Measurements from ENCODE around the gene KLHL29. TPM values are rescaled to one million over a fixed set of nuclear protein-coding genes. Genes with fewer than 3 reads are reported as not detected.

Gene KLHL29
- total RNA-seq, 1 experiment from 2014 or later: 2.4 TPM

DNA sequence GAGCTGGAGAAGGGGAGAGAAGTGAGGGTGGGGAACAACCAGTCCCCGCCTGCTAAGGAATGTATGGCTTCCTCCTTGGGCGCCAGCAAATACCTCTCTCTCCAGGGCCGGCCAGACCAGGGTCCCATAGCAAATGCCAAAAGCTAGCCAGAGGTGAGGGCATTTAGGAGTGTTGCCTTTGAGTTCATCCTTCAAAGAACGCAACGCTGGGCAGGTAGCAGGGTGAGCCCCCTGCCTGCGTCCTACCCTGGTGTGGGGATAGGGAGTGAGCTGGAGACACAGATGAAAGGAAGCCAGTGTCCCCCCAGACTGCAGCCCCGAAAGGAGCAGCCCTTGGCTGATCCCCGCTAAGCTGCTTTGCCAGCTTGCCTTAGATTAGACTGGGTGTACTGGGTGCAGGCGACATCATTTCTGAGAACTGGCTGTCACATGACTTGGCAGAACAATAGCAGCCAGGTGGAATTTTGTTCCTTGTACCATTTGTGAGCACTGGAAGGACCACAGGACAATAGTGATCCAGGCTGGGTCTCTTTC lies 40.4 kb downstream of the KLHL29 start:
- no peak overlapping the region for H2BK15ac ChIP-seq (ENCODE audit: low read depth, low read length)
- peaks cover 3% of the 10 kb centered on the region; the same call in 1 of the 2 replicates for H3K4me1 ChIP-seq (ENCODE audit: insufficient read depth, low read length)
- TF ChIP-seq, protein P1, sequence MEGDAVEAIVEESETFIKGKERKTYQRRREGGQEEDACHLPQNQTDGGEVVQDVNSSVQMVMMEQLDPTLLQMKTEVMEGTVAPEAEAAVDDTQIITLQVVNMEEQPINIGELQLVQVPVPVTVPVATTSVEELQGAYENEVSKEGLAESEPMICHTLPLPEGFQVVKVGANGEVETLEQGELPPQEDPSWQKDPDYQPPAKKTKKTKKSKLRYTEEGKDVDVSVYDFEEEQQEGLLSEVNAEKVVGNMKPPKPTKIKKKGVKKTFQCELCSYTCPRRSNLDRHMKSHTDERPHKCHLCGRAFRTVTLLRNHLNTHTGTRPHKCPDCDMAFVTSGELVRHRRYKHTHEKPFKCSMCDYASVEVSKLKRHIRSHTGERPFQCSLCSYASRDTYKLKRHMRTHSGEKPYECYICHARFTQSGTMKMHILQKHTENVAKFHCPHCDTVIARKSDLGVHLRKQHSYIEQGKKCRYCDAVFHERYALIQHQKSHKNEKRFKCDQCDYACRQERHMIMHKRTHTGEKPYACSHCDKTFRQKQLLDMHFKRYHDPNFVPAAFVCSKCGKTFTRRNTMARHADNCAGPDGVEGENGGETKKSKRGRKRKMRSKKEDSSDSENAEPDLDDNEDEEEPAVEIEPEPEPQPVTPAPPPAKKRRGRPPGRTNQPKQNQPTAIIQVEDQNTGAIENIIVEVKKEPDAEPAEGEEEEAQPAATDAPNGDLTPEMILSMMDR (conservative IDR thresholded peaks at IDR 0.05): no peak
- Mint-ChIP-seq H3K9me3 (no peaks in the 10 kb centered on the region), H3K4me1 (peaks cover 9 to 19% of the 10 kb centered on the region in 2 experiments), H3K27me3 (ENCODE audit: low read depth) (no peaks in the 10 kb centered on the region), H3K36me3 (ENCODE audit: insufficient read depth in 1 of 3, low read depth in 3 of 3) (no peaks in the 10 kb centered on the region), H3K4me3 (no peak overlapping the region), H3K27ac (no peak overlapping the region)
- no peak overlapping the region for H4K5ac ChIP-seq (ENCODE audit: insufficient read length, low read depth, low read length)
- no peak overlapping the region for H2BK12ac ChIP-seq (ENCODE audit: insufficient read length, low read depth, low read length)
- no peaks in the 10 kb centered on the region for H3K79me1 ChIP-seq (ENCODE audit: insufficient read depth, low read depth, low read length, poor library complexity, severe bottlenecking)
- no peaks in the 10 kb centered on the region for H3K79me2 ChIP-seq (ENCODE audit: insufficient read depth, low read length)
- H3K23me2 ChIP-seq (ENCODE audit: insufficient read length, low read depth, low read length, poor library complexity, severe bottlenecking): no peaks in the 10 kb centered on the region
- H4K20me1 ChIP-seq (ENCODE audit: control insufficient read depth, insufficient read depth, insufficient read length): no peaks in the 10 kb centered on the region
- no peak overlapping the region for H2BK120ac ChIP-seq (ENCODE audit: low read depth, low read length, poor library complexity, severe bottlenecking)
- H3K27me3 ChIP-seq (ENCODE audit: insufficient read depth, low read length): no peaks in the 10 kb centered on the region
- H2BK5ac ChIP-seq (ENCODE audit: insufficient read length, low read length): no peak overlapping the region
- WGBS (ENCODE audit: extremely low coverage, insufficient read length, low lambda C conversion rate): no CpG with 5 or more reads among the region's 9 CpGs
- H2AK5ac ChIP-seq (ENCODE audit: insufficient read length, low read length): no peak overlapping the region
- no peak overlapping the region for H3K4ac ChIP-seq (ENCODE audit: low read depth, low read length)
- H3K23ac ChIP-seq (ENCODE audit: insufficient read length, low read depth, low read length): no peak overlapping the region
- H3K56ac ChIP-seq (ENCODE audit: insufficient read length, low read depth, low read length): no peak overlapping the region
- no peak overlapping the region for H3K4me2 ChIP-seq (ENCODE audit: insufficient read depth, insufficient read length, low read length)
- no peak overlapping the region for H3T11ph ChIP-seq (ENCODE audit: low read length)
- no peak overlapping the region for H3K14ac ChIP-seq (ENCODE audit: insufficient read depth, low read length)
- no peak overlapping the region for H3K27ac ChIP-seq (ENCODE audit: insufficient read length, low read depth, low read length)
- no peaks in the 10 kb centered on the region for H3K9me3 ChIP-seq (ENCODE audit: control insufficient read depth, low read depth, low read length)
- H3K9ac ChIP-seq (ENCODE audit: extremely low read depth, insufficient read length, low read length): no peak overlapping the region
- H4K8ac ChIP-seq (replicated peaks; ENCODE audit: insufficient read length, low read depth, low read length): no peak overlapping the region
- H4K91ac ChIP-seq (ENCODE audit: insufficient read length, low read depth, low read length): no peak overlapping the region
- no peak overlapping the region for H2BK20ac ChIP-seq (ENCODE audit: low read depth, low read length, poor library complexity, severe bottlenecking)
- peak; percentile 42 for DNase-seq
- H3K18ac ChIP-seq (ENCODE audit: insufficient read length, low read depth, low read length): no peak overlapping the region
- no peak overlapping the region for H2AFZ ChIP-seq (ENCODE audit: low read length)
